Ishikawa (cell line): ENCODE measurements around the gene SLIT3.

Source experiments
- CEBPB ChIP-seq: IDR thresholded peaks from 2 replicates; pipeline ENCODE4 v1.6.1; 2012
- EGR1 ChIP-seq: IDR thresholded peaks from 2 replicates; pipeline ENCODE4 v1.6.1; 2012
- EP300 ChIP-seq: IDR thresholded peaks from 2 replicates; pipeline ENCODE4 v1.6.1; 2012; ENCODE audit warnings: borderline replicate concordance
- FOXM1 ChIP-seq: IDR thresholded peaks from 2 replicates; pipeline ENCODE4 v1.6.1; 2012; ENCODE audit warnings: low read depth, borderline replicate concordance
- RAD21 ChIP-seq: IDR thresholded peaks from 2 replicates; pipeline ENCODE4 v1.6.1; 2012; ENCODE audit warnings: low read depth
- TCF12 ChIP-seq: IDR thresholded peaks from 2 replicates; pipeline ENCODE4 v1.6.1; 2012; ENCODE audit warnings: low read depth
- TEAD4 ChIP-seq: IDR thresholded peaks from 2 replicates; pipeline ENCODE4 v1.6.1; 2012
- YY1 ChIP-seq: IDR thresholded peaks from 2 replicates; pipeline ENCODE4 v1.6.1; 2012; ENCODE audit warnings: low read depth
- ZBTB7A ChIP-seq: IDR thresholded peaks from 2 replicates; pipeline ENCODE4 v1.6.1; 2012; ENCODE audit warnings: low read depth
- TF ChIP-seq, protein P1 (sequence below): IDR thresholded peaks from 2 replicates; pipeline ENCODE4 v1.6.1; 2012; ENCODE audit warnings: low read depth, mild to moderate bottlenecking
- TF ChIP-seq, protein P2 (sequence below): IDR thresholded peaks from 2 replicates; pipeline ENCODE4 v1.6.1; 2012

DNA sequence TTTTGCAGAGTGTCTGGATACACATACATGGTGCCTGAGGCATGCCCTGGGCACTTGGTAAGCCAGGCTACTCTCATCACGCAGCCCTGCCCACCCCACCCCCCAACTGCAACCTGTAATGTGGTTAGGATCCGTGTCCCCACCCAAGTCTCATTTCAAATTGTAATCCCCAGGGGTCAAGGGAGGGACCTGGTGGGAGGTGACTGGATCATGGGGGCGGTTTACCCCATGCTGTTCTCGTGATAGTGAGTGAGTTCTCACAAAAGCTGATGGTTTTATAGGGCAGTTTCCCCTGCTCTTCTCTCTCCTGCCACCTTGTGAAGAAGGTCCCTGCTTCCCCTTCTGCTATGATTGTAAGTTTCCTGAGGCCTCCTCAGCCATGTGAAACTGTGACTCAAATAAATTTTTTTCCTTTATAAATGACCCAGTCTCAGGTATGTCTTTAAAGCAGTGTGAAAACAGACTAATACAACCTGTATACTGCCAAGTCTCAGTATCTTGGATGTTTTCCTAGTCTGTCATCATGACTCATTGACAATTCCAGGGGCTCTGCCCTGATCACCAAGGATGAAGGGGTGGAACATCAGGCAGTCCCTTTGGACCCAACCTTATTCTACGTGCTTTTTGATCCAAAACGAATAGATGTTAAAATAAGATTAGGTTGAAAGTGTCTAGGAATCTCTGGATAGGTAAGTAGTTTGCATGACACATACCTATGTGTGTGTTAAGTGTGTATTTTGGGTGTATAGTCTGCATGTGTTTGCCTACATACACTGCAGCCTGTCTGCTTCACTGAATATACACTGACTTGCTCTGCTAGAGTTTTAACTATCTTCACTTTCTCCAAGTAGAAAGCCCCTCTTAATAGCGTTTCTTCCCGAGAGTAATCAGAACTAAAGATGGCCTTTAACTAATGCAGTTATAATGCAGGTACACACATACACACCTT is 293.8 kb downstream of the SLIT3 start:
- TF ChIP-seq ZBTB7A, result no peak
- no peak for TF ChIP-seq RAD21
- TF ChIP-seq CEBPB, result no peak
- TF ChIP-seq TCF12, result no peak; the same call in 1 of the 2 replicates
- TF ChIP-seq, protein P1, sequence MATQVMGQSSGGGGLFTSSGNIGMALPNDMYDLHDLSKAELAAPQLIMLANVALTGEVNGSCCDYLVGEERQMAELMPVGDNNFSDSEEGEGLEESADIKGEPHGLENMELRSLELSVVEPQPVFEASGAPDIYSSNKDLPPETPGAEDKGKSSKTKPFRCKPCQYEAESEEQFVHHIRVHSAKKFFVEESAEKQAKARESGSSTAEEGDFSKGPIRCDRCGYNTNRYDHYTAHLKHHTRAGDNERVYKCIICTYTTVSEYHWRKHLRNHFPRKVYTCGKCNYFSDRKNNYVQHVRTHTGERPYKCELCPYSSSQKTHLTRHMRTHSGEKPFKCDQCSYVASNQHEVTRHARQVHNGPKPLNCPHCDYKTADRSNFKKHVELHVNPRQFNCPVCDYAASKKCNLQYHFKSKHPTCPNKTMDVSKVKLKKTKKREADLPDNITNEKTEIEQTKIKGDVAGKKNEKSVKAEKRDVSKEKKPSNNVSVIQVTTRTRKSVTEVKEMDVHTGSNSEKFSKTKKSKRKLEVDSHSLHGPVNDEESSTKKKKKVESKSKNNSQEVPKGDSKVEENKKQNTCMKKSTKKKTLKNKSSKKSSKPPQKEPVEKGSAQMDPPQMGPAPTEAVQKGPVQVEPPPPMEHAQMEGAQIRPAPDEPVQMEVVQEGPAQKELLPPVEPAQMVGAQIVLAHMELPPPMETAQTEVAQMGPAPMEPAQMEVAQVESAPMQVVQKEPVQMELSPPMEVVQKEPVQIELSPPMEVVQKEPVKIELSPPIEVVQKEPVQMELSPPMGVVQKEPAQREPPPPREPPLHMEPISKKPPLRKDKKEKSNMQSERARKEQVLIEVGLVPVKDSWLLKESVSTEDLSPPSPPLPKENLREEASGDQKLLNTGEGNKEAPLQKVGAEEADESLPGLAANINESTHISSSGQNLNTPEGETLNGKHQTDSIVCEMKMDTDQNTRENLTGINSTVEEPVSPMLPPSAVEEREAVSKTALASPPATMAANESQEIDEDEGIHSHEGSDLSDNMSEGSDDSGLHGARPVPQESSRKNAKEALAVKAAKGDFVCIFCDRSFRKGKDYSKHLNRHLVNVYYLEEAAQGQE, result no peak
- TF ChIP-seq EGR1, result no peak
- TF ChIP-seq, protein P2, sequence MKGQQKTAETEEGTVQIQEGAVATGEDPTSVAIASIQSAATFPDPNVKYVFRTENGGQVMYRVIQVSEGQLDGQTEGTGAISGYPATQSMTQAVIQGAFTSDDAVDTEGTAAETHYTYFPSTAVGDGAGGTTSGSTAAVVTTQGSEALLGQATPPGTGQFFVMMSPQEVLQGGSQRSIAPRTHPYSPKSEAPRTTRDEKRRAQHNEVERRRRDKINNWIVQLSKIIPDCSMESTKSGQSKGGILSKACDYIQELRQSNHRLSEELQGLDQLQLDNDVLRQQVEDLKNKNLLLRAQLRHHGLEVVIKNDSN, result no peak
- no peak for TF ChIP-seq YY1
- TF ChIP-seq FOXM1, result no peak; the same call in 1 of the 2 replicates
- peak; percentile 79 for TF ChIP-seq EP300
- TF ChIP-seq TEAD4, result no peak
